ENCODE data around the gene MED13L.

The MED13L gene

GRCh38 chr12:116150452-116150851, 127.0 kb downstream of the MED13L start:
- Mint-ChIP-seq H3K27ac (no peak overlapping the region), H3K27me3 (ENCODE audit: low read depth) (no peaks in the 10 kb centered on the region), H3K36me3 (ENCODE audit: low read depth) (no peaks in the 10 kb centered on the region), H3K4me1 (ENCODE audit: low read depth) (peaks cover 16% of the 10 kb centered on the region), H3K9me3 (no peaks in the 10 kb centered on the region), H3K4me3 (no peak overlapping the region)

- Mint-ChIP-seq H3K36me3 (ENCODE audit: low read depth) (no peaks in the 10 kb centered on the region), H3K9me3 (no peaks in the 10 kb centered on the region), H3K27ac (no peak overlapping the region), H3K4me3 (no peak overlapping the region), H3K4me1 (ENCODE audit: low read depth) (peaks cover 18% of the 10 kb centered on the region), H3K27me3 (ENCODE audit: low read depth) (no peaks in the 10 kb centered on the region)
These were observed 127.5 kb downstream of the MED13L start for GRCh38 chr12:116150001-116150400.

GRCh38 chr12:116148844-116149243, 128.6 kb downstream of the MED13L start:
- Mint-ChIP-seq H3K4me3 (no peak overlapping the region), H3K27me3 (ENCODE audit: low read depth) (no peaks in the 10 kb centered on the region), H3K4me1 (ENCODE audit: low read depth) (peaks cover 29% of the 10 kb centered on the region), H3K27ac (no peak overlapping the region), H3K9me3 (no peaks in the 10 kb centered on the region), H3K36me3 (ENCODE audit: low read depth) (no peaks in the 10 kb centered on the region)

- Mint-ChIP-seq H3K4me1 (ENCODE audit: low read depth) (peaks cover 39% of the 10 kb centered on the region), H3K4me3 (no peak overlapping the region), H3K36me3 (ENCODE audit: low read depth) (no peaks in the 10 kb centered on the region), H3K27me3 (ENCODE audit: low read depth) (no peaks in the 10 kb centered on the region), H3K27ac (no peak overlapping the region), H3K9me3 (no peaks in the 10 kb centered on the region)
These were observed 131.1 kb downstream of the MED13L start for GRCh38 chr12:116146386-116146785.

GRCh38 chr12:116145451-116145850, 132.0 kb downstream of the MED13L start:
- H3K9me3 Mint-ChIP-seq = no peaks in the 10 kb centered on the region
- no peak overlapping the region for H3K4me3 Mint-ChIP-seq
- H3K27me3 Mint-ChIP-seq (ENCODE audit: low read depth) = no peaks in the 10 kb centered on the region
- H3K27ac Mint-ChIP-seq = no peak overlapping the region
- no peaks in the 10 kb centered on the region for H3K36me3 Mint-ChIP-seq (ENCODE audit: low read depth)
- H3K4me1 Mint-ChIP-seq (ENCODE audit: low read depth) = peaks cover 40% of the 10 kb centered on the region

- Mint-ChIP-seq H3K4me1 (ENCODE audit: low read depth) (peaks cover 43% of the 10 kb centered on the region), H3K27ac (no peak overlapping the region), H3K36me3 (ENCODE audit: low read depth) (no peaks in the 10 kb centered on the region), H3K9me3 (no peaks in the 10 kb centered on the region), H3K4me3 (no peak overlapping the region), H3K27me3 (ENCODE audit: low read depth) (no peaks in the 10 kb centered on the region)
These were observed 133.1 kb downstream of the MED13L start for GRCh38 chr12:116144384-116144783.

GRCh38 chr12:116143909-116144308, 133.6 kb downstream of the MED13L start:
- H3K27ac Mint-ChIP-seq = peak overlapping the region; percentile 68
- H3K4me3 Mint-ChIP-seq = no peak overlapping the region
- H3K4me1 Mint-ChIP-seq (ENCODE audit: low read depth) = peaks cover 42% of the 10 kb centered on the region
- no peaks in the 10 kb centered on the region for H3K27me3 Mint-ChIP-seq (ENCODE audit: low read depth)
- H3K36me3 Mint-ChIP-seq (ENCODE audit: low read depth) = no peaks in the 10 kb centered on the region
- no peaks in the 10 kb centered on the region for H3K9me3 Mint-ChIP-seq

GRCh38 chr12:116142936-116143898, 134.3 kb downstream of the MED13L start:
- peak overlapping the region; percentile 48 for H3K4me3 Mint-ChIP-seq
- no peaks in the 10 kb centered on the region for H3K27me3 Mint-ChIP-seq (ENCODE audit: low read depth)
- peak overlapping the region; percentile 68 for H3K27ac Mint-ChIP-seq
- H3K9me3 Mint-ChIP-seq = no peaks in the 10 kb centered on the region
- no peaks in the 10 kb centered on the region for H3K36me3 Mint-ChIP-seq (ENCODE audit: low read depth)
- peaks cover 45% of the 10 kb centered on the region for H3K4me1 Mint-ChIP-seq (ENCODE audit: low read depth)

GRCh38 chr12:116141833-116142162, 135.7 kb downstream of the MED13L start:
- no peak overlapping the region for H3K4me3 Mint-ChIP-seq
- no peaks in the 10 kb centered on the region for H3K36me3 Mint-ChIP-seq (ENCODE audit: low read depth)
- H3K9me3 Mint-ChIP-seq = no peaks in the 10 kb centered on the region
- H3K4me1 Mint-ChIP-seq (ENCODE audit: low read depth) = peaks cover 53% of the 10 kb centered on the region
- H3K27ac Mint-ChIP-seq = peak overlapping the region; percentile 2
- no peaks in the 10 kb centered on the region for H3K27me3 Mint-ChIP-seq (ENCODE audit: low read depth)

GRCh38 chr12:116141110-116141832, 136.2 kb downstream of the MED13L start:
- H3K4me1 Mint-ChIP-seq (ENCODE audit: low read depth) = peaks cover 56% of the 10 kb centered on the region
- no peaks in the 10 kb centered on the region for H3K27me3 Mint-ChIP-seq (ENCODE audit: low read depth)
- H3K9me3 Mint-ChIP-seq = no peaks in the 10 kb centered on the region
- H3K36me3 Mint-ChIP-seq (ENCODE audit: low read depth) = no peaks in the 10 kb centered on the region
- no peak overlapping the region for H3K27ac Mint-ChIP-seq
- H3K4me3 Mint-ChIP-seq = no peak overlapping the region

GRCh38 chr12:116140529-116140928, 137.0 kb downstream of the MED13L start:
- Mint-ChIP-seq H3K4me1 (ENCODE audit: low read depth) (peaks cover 61% of the 10 kb centered on the region), H3K4me3 (no peak overlapping the region), H3K27ac (no peak overlapping the region), H3K27me3 (ENCODE audit: low read depth) (no peaks in the 10 kb centered on the region), H3K9me3 (no peaks in the 10 kb centered on the region), H3K36me3 (ENCODE audit: low read depth) (no peaks in the 10 kb centered on the region)

- Mint-ChIP-seq H3K36me3 (ENCODE audit: low read depth) (no peaks in the 10 kb centered on the region), H3K27me3 (ENCODE audit: low read depth) (no peaks in the 10 kb centered on the region), H3K4me1 (ENCODE audit: low read depth) (peaks cover 57% of the 10 kb centered on the region), H3K9me3 (no peaks in the 10 kb centered on the region), H3K4me3 (no peak overlapping the region), H3K27ac (peak overlapping the region; percentile 18)
These were observed 138.7 kb downstream of the MED13L start for GRCh38 chr12:116138781-116139180.

GRCh38 chr12:116138364-116138763, 139.1 kb downstream of the MED13L start:
- H3K27me3 Mint-ChIP-seq (ENCODE audit: low read depth) = no peaks in the 10 kb centered on the region
- no peaks in the 10 kb centered on the region for H3K9me3 Mint-ChIP-seq
- H3K36me3 Mint-ChIP-seq (ENCODE audit: low read depth) = no peaks in the 10 kb centered on the region
- no peak overlapping the region for H3K27ac Mint-ChIP-seq
- peaks cover 57% of the 10 kb centered on the region for H3K4me1 Mint-ChIP-seq (ENCODE audit: low read depth)
- no peak overlapping the region for H3K4me3 Mint-ChIP-seq

- H3K9me3 Mint-ChIP-seq = no peaks in the 10 kb centered on the region
- H3K27me3 Mint-ChIP-seq (ENCODE audit: low read depth) = no peaks in the 10 kb centered on the region
- H3K36me3 Mint-ChIP-seq (ENCODE audit: low read depth) = no peaks in the 10 kb centered on the region
- peak overlapping the region; percentile 16 for H3K4me3 Mint-ChIP-seq
- H3K27ac Mint-ChIP-seq = peak overlapping the region; percentile 67
- H3K4me1 Mint-ChIP-seq (ENCODE audit: low read depth) = peaks cover 57% of the 10 kb centered on the region
These were observed 140.2 kb downstream of the MED13L start for GRCh38 chr12:116137318-116137717.

- H3K4me1 Mint-ChIP-seq (ENCODE audit: low read depth) = peaks cover 49% of the 10 kb centered on the region
These were observed 141.2 kb downstream of the MED13L start for GRCh38 chr12:116136340-116136739.

More at GRCh38 chr12:116136340-116136739, 141.2 kb downstream of the MED13L start:
- Mint-ChIP-seq H3K9me3 (no peaks in the 10 kb centered on the region), H3K27me3 (ENCODE audit: low read depth) (no peaks in the 10 kb centered on the region), H3K27ac (peak overlapping the region; percentile 90), H3K4me3 (peak overlapping the region; percentile 75), H3K36me3 (ENCODE audit: low read depth) (no peaks in the 10 kb centered on the region)

Measured in T-helper 1 cell treated with Interleukin-12 subunit alpha and Interleukin-12 subunit beta and Interleukin-4 antibody, amounts not matched to agents 30 μg/mL and 1 μg/mL, for 36 hours (primary cell).